OCI-LY3 (cell line): ENCODE results near the gene FILIP1L.

ENCODE experiments used
- CTCF ChIP-seq: fragments of 200-600, 300-600 bp; sonication (generic); IDR thresholded peaks from 2 replicates; pipeline ENCODE4 v1.5.1; 2014; ENCODE audit warnings: antibody characterized with exemption, low read length, low read depth
- EZH2phosphoT487 ChIP-seq: fragments of 200-600 bp; shearing (Covaris generic); IDR thresholded peaks from 2 replicates; pipeline ENCODE4 v1.6.1; 2018; ENCODE audit warnings: antibody characterized with exemption, mixed run types, low read depth

- no peak for TF ChIP-seq CTCF
- no peak for TF ChIP-seq EZH2phosphoT487
Measured at GRCh38 chr3:100103558-100104441, 10.5 kb downstream of the FILIP1L start.
